PC-3 (cell line): ENCODE data around the gene ZNF132. TPM values are rescaled to one million over a fixed set of nuclear protein-coding genes. Genes with fewer than 3 reads are reported as not detected.

Source experiments
- ATAC-seq: fragments of 200-7000 bp; cut with Tn5 transposase; 2 replicates; pipeline ENCODE4 v1.9.1; 2020; ENCODE audit warnings: mild to moderate bottlenecking, moderate library complexity
- BruUV-seq: library from RNA; stranded (reverse); fragments of 400-500 nt; replicated peaks from 2 replicates; lab custom pipeline; 2021; lab: Mats Ljungman, UMichigan
- CTCF ChIA-PET: fragments of 300-600 bp; sonication (Branson Sonifier 250); formaldehyde crosslinking; loops from one replicate; lab custom pipeline; 2022; ENCODE audit warnings: antibody characterized with exemption; lab: Charles Lee
- POLR2A ChIA-PET: fragments of 300-600 bp; sonication (Branson Sonifier 250); formaldehyde crosslinking; loops from one replicate; lab custom pipeline; 2022; ENCODE audit warnings: antibody characterized with exemption; ENCODE audit not compliant: unreplicated experiment; lab: Charles Lee
- DNase-seq: peaks from one replicate; pipeline ENCODE4 v3.0.0-alpha.2; 2015
- H2AFZ ChIP-seq: fragments of 300-600 bp; sonication (generic); 2 replicates; pipeline ENCODE4 v1.6.0; 2016; ENCODE audit warnings: antibody characterized with exemption, low read length
- H3F3A ChIP-seq: fragments of 300-600 bp; sonication (generic); one replicate; pipeline ENCODE4 v1.6.0; 2017; ENCODE audit warnings: antibody characterized with exemption, low read length, control low read depth, mild to moderate bottlenecking; ENCODE audit not compliant: unreplicated experiment
- H3K27ac ChIP-seq: fragments of 300-600 bp; sonication (generic); 2 replicates; pipeline ENCODE4 v1.5.1; 2016; ENCODE audit warnings: mild to moderate bottlenecking, low read length
- H3K27me3 ChIP-seq: fragments of 300-600 bp; sonication (generic); 2 replicates; pipeline ENCODE4 v1.6.1; 2016; ENCODE audit warnings: low read length, mixed read lengths
- H3K36me3 ChIP-seq: fragments of 300-600 bp; sonication (generic); 2 replicates; pipeline ENCODE4 v1.6.1; 2016; ENCODE audit warnings: low read depth, mixed run types, low read length, mixed read lengths
- H3K4me1 ChIP-seq: fragments of 300-600 bp; sonication (generic); 2 replicates; pipeline ENCODE4 v1.5.1; 2016; ENCODE audit warnings: low read length; ENCODE audit not compliant: insufficient read depth
- H3K4me2 ChIP-seq: fragments of 300-600 bp; sonication (generic); 2 replicates; pipeline ENCODE4 v1.6.0; 2016; ENCODE audit warnings: low read length
- H3K4me3 ChIP-seq: fragments of 300-600 bp; sonication (generic); 2 replicates; pipeline ENCODE4 v1.5.1; 2016; ENCODE audit warnings: mild to moderate bottlenecking, low read length, mixed read lengths
- H3K79me2 ChIP-seq: fragments of 300-600 bp; sonication (generic); 2 replicates; pipeline ENCODE4 v1.6.1; 2017; ENCODE audit warnings: low read length, mixed read lengths
- H3K9ac ChIP-seq: fragments of 300-600 bp; sonication (generic); 2 replicates; pipeline ENCODE4 v1.6.0; 2016; ENCODE audit warnings: mild to moderate bottlenecking, low read length
- H3K9me2 ChIP-seq: fragments of 300-600 bp; sonication (generic); replicated peaks from 2 replicates; pipeline ENCODE4 v1.6.1; 2016; ENCODE audit warnings: mixed run types, low read length, mixed read lengths
- H3K9me3 ChIP-seq: fragments of 300-600 bp; sonication (generic); 2 replicates; pipeline ENCODE4 v1.6.1; 2016; ENCODE audit warnings: low read length, mixed read lengths
- H4K20me1 ChIP-seq: fragments of 300-600 bp; sonication (generic); 2 replicates; pipeline ENCODE4 v1.6.1; 2016; ENCODE audit warnings: low read length, mixed read lengths
- CTCF ChIP-seq: fragments of 300-600 bp; sonication (generic); conservative IDR thresholded peaks from 2 replicates; pipeline ENCODE4 v1.5.1; 2017; ENCODE audit warnings: antibody characterized with exemption, low read depth, mild to moderate bottlenecking, low read length
- EZH2 ChIP-seq: fragments of 300-600 bp; sonication (generic); IDR thresholded peaks from one replicate; pipeline ENCODE4 v1.6.1; 2017; ENCODE audit warnings: antibody characterized with exemption, mild to moderate bottlenecking, low read length; ENCODE audit not compliant: unreplicated experiment
- EZH2phosphoT487 ChIP-seq: fragments of 300-600 bp; sonication (generic); IDR thresholded peaks from 2 replicates; pipeline ENCODE4 v1.6.1; 2018; ENCODE audit warnings: mild to moderate bottlenecking, antibody characterized with exemption, low read length, borderline replicate concordance
- intact Hi-C: fragments of 100-400 bp; cut with micrococcal nuclease; formaldehyde crosslinking; loops from 2 replicates; pipeline ENCODE4 v1.9.0; 2023
- total RNA-seq: library from RNA; depleted of rRNA; stranded (reverse); fragments of >200 nt; gene quantifications from 2 replicates; pipeline ENCODE4 v1.2.3, GENCODE V29; 2014

The ZNF132 gene
- total RNA-seq, 1 experiment from 2014 or later, result not detected

GRCh38 chr19:58455306-58455705 lies 15.4 kb upstream of the ZNF132 start:
- H3K4me1 ChIP-seq, result peaks cover 16% of the 10 kb centered on the region
- 0 out of 2 replicates have a peak, but pooled peaks cover 4% of the 10 kb centered on the region for H3K36me3 ChIP-seq
- no peaks in the 10 kb centered on the region for H3K9me2 ChIP-seq
- H2AFZ ChIP-seq, result no peak overlapping the region
- ATAC-seq (no peak), DNase-seq (no peak)
- 0 out of 2 replicates have a peak, but pooled peaks cover 5% of the 10 kb centered on the region for H4K20me1 ChIP-seq
- H3K27ac ChIP-seq, result no peak overlapping the region
- no peak overlapping the region for H3K4me2 ChIP-seq
- no peaks in the 10 kb centered on the region for H3K9me3 ChIP-seq
- peaks cover 7% of the 10 kb centered on the region for H3F3A ChIP-seq
- H3K9ac ChIP-seq, result no peak overlapping the region
- POLR2A ChIA-PET, result no interaction called here
- H3K27me3 ChIP-seq, result no peaks in the 10 kb centered on the region
- H3K4me3 ChIP-seq, result no peak overlapping the region
- H3K79me2 ChIP-seq, result peaks cover 4% of the 10 kb centered on the region; the same call in 1 of the 2 replicates
- TF ChIP-seq CTCF (no peak), EZH2phosphoT487 (no peak), EZH2 (no peak)
- CTCF ChIA-PET, result no interaction called here
- intact Hi-C loops, result no loop called here
- no TSS peak for BruUV-seq

GRCh38 chr19:58453743-58454142 lies 13.8 kb upstream of the ZNF132 start:
- ChIA-PET CTCF (no interaction called here), POLR2A (no interaction called here)
- no peaks in the 10 kb centered on the region for H4K20me1 ChIP-seq
- intact Hi-C loops, result no loop called here
- no peaks in the 10 kb centered on the region for H3K27me3 ChIP-seq
- H3K36me3 ChIP-seq, result 0 out of 2 replicates have a peak, but pooled peaks cover 4% of the 10 kb centered on the region
- H3K9me3 ChIP-seq, result peaks cover 10% of the 10 kb centered on the region
- no peaks in the 10 kb centered on the region for H3K9me2 ChIP-seq
- H3K27ac ChIP-seq, result no peak overlapping the region
- H3K4me2 ChIP-seq, result no peak overlapping the region
- peaks cover 5% of the 10 kb centered on the region for H3K4me1 ChIP-seq
- ATAC-seq, result no peak
- H2AFZ ChIP-seq, result no peak overlapping the region
- H3K79me2 ChIP-seq, result peaks cover 4% of the 10 kb centered on the region; the same call in 1 of the 2 replicates
- no TSS peak for BruUV-seq
- no peak overlapping the region for H3K9ac ChIP-seq
- H3F3A ChIP-seq, result no peaks in the 10 kb centered on the region
- no peak overlapping the region for H3K4me3 ChIP-seq
- TF ChIP-seq EZH2phosphoT487 (no peak), CTCF (no peak), EZH2 (no peak)
- DNase-seq, result no peak
